ENCODE results near the gene DNAJB2.

DNAJB2 gene

GRCh38 chr2:219327719-219328118, 48.6 kb downstream of the DNAJB2 start:
- TF ChIP-seq CTCF (IDR thresholded peaks at IDR 0.05) = no peak

- no peak for TF ChIP-seq CTCF (IDR thresholded peaks at IDR 0.05)
These were observed 52.5 kb downstream of the DNAJB2 start for GRCh38 chr2:219331560-219332213.

GRCh38 chr2:219332542-219332941, 53.4 kb downstream of the DNAJB2 start, which contains the start of gene RESP18:
RESP18 (minus strand) TSS chr2:219332744.
- TF ChIP-seq CTCF (IDR thresholded peaks at IDR 0.05) = no peak

GRCh38 chr2:219334076-219334475, 54.9 kb downstream of the DNAJB2 start:
- TF ChIP-seq CTCF (IDR thresholded peaks at IDR 0.05) = no peak

GRCh38 chr2:219335373-219335786, 56.2 kb downstream of the DNAJB2 start:
- no peak for TF ChIP-seq CTCF (IDR thresholded peaks at IDR 0.05)

Measured in LNCAP (cell line).